Upper lobe of left lung (tissue), 4 donors: ENCODE data around the gene METTL22.

Experiments
- CTCF ChIP-seq, 6 experiments: fragments of 450-650 bp in 4 of 6; fragments of 200-600 bp in 2 of 6; sonication (generic) in 2 of 6; IDR thresholded peaks; one replicate each; pipeline ENCODE4 v1.5.1; 2016 to 2019; ENCODE audit warnings: antibody characterized with exemption in 6 of 6
- POLR2A ChIP-seq, 4 donors: fragments of 450-650 bp; IDR thresholded peaks; one replicate each; pipeline ENCODE4 v1.5.1; 2016 to 2017; ENCODE audit warnings: antibody characterized with exemption in 4 of 4, mild to moderate bottlenecking in 2 of 4
- POLR2AphosphoS5 ChIP-seq, 2 donors: sonication (generic); formaldehyde crosslinking; IDR thresholded peaks; one replicate each; pipeline ENCODE4 v1.5.1; 2017; ENCODE audit warnings: antibody characterized with exemption in 2 of 2

- TF ChIP-seq POLR2A (IDR thresholded peaks at IDR 0.05) (no peak), CTCF (IDR thresholded peaks at IDR 0.05) (no peak), POLR2AphosphoS5 (IDR thresholded peaks at IDR 0.05) (no peak)
Measured at GRCh38 chr16:8622315-8622656, 788 bp downstream of the METTL22 start.
